T-helper 22 cell (primary cell): ENCODE measurements around the gene EYA3.

ENCODE experiments used
- DNase-seq: peaks from one replicate; pipeline ENCODE4 v3.0.0-alpha.2; 2020; ENCODE audit warnings: low read depth

The EYA3 gene

DNA sequence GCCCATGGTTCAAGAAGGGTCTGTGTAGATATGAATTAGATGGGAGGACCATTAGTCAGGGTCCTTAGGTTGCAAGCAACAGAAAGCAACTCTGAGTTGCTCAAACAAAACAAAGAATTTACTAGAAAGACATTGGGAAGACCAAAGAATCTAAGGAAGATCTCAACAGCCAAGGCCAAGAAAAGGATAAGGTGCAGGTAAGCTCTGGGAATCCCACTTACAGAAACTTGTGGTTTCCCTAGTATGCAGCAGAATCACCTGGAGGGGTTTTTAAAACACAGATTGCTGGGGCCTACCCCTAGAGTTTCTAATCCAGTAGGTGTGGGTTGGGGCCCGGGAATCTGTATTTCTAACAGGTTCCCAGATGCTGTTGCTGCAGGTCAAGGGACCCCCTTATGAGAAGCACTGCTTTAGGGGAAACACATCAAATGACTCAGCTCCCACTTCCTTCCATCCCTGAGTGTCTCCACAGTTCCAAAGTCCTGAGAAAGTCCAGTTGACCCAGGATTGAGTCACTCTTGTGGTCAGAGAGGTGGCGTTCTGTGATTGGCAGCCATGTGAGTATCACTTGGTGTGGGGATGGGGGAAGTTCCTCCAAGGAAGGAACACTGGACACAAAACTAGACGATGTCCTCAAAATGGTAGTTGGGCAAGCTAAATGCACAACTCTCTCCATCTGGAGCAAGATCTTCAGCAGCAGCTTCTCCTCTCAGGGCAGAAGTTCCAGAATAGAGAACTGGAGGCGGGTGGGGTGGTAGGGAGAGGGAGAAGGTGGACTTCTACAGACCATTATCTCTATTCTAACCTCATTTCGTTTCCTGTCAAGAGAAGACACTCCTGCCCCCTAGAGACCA lies 24.2 kb upstream of the EYA3 start:
- no peak for DNase-seq

DNA sequence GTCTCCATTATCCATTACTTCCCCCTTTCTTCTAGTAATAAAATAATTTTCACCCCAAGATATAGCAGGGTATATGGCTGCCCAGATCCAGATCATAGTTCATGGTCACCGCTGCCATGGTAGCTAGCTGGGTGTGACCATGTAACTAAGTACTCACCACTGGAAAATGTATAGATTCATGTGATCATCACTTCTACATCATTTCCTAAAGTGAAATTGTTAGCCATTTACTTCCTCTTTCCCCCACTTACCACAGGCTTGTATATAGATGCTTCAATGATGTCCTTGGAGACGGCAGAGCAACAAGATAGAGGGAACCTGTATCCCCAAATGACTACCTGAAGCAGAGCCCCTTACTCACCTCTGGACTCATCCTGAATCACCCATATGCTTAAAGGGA lies 22.7 kb upstream of the EYA3 start:
- no peak for DNase-seq

DNA sequence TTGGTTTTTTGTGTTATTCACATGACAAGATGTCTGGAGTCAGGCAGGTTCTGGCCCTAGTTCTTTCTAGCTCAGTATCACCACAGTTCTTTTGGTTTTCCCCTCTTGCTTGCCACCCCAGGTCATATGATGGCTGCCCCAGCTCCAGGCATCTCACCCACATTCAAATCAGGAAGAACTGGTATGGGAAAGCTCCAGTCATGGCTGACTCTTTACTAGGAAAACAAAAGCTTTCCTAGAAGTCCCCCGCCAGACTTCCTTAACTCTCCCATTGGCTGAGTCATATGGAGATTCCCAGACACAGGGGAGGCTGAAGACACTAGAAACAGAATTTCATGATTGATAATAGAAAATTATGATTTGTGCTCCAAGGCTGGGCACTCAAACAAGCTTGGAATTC lies 22.1 kb upstream of the EYA3 start:
- no peak for DNase-seq

- no peak for DNase-seq
Measured at GRCh38 chr1:28109639-28110038, 21.2 kb upstream of the EYA3 start.

DNA sequence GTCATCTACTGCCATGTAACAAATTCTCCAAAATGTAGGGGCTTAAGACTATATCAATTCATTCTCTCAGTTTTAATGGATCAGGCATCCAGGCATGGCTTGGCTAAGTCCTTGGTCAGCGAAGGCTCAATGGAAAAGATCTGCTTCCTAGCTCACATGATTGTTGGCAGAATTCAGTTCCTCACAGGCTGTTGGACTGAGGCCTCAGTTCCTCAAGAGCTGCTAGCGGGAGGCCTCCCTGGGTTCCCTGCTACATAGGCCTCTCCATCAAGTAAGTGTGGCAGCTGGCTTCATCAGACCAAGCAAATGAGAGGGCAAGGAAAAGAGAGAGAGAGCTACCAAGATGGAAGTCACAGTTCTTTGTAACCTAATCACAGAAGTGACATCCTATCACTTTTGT lies 19.6 kb upstream of the EYA3 start:
- DNase-seq, result no peak

- DNase-seq, result no peak
Measured at GRCh38 chr1:28104866-28105467, 16.6 kb upstream of the EYA3 start.

- DNase-seq, result no peak
Measured at GRCh38 chr1:28102189-28102588, 13.8 kb upstream of the EYA3 start.

- no peak for DNase-seq
Measured at GRCh38 chr1:28099050-28099769, 10.8 kb upstream of the EYA3 start.

- no peak for DNase-seq
Measured at GRCh38 chr1:28097100-28097472, 8.7 kb upstream of the EYA3 start.

DNA sequence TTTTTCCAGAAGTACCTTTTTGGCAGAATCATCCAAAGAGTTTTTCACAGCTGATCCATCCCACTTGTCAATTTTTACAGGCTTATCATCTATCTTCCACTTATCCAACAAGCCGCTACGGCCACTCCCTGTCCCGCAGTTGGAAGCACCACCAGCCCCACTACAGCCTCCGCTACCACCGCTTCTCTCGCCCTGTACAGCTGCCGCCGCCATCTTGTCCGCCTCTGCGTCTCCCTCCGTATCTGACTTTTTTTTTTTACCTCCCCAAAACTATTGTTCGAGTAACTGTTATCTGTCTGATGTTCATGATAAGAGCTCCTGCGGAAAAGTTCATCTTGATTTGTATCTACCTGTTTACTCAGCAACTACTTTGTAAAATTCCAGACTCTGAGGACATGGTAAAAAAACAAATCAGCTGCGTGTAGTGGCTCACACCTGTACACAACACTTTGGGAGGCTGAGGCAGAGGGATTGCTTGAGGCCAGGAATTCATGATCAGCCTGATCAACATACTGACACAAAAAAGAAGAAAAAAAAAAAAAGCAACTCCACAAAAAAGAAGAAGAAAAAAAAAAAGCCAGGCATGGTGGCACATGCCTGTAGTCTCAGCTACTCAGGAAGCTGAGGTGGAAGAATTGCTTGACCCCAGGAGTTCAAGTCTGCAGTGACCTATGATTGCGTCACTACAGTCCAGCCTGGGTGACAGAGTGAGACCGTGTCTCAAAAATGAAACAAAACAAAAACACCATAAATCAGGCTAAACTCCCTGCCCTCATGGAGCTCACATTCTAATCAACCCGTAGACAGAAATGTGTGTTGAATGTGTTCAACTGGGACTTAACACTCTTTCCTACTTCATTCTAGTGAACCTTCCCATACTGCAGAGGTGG lies 8.0 kb upstream of the EYA3 start:
- no peak for DNase-seq

- peak; percentile 48 for DNase-seq
Measured at GRCh38 chr1:28091043-28091781, 2.8 kb upstream of the EYA3 start.

DNA sequence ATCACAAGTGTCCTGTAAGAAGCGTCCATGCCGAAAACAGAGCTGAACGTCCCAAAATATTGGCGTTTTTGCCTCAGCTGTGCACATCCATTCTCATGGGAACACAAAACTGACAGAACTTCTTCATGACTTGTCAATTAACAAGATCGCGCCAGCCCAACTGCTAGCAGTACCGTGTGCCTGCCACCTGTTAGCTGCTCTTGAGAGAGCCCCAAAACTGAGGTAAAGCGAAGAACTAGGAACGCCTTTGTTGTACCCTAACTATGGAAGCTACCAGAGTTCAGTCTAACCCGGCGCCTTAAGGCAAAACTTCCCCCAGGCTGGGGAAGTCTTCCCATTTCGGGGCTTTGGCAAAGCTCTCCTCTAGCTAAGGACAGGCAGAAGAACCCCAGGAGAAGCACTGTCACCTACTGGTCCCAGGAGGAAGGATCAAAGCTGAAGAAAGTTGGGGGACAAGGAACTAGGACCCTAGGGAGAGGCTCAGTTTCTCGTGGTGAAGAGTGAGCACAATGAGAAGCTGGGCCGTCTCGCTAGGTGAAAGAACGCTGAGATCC lies 719 bp downstream of the EYA3 start:
- DNase-seq, result no peak

GRCh38 chr1:28086651-28087050 lies 1.8 kb downstream of the EYA3 start:
- DNase-seq, result no peak

DNA sequence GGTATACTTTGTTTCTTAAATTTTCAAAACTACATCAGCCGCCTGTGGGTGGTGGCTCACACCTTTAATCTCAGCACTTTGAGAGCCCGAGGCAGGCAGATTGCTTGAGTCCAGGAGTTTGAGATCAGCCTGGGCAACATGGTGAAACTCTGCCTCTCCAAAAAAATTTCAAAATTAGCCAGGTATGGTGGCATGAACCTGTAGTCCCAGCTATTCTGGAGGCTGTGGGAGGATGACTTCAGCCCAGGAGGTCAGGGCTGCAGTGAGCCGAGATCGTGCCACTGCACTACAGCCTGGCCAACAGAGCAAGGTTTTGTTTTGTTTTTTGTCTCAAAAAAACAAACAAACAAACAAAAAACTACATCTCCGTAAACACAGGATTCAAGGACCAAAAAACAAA lies 3.3 kb downstream of the EYA3 start:
- DNase-seq, result no peak

GRCh38 chr1:28083876-28084275 lies 4.5 kb downstream of the EYA3 start:
- no peak for DNase-seq

GRCh38 chr1:28078680-28079626 lies 9.5 kb downstream of the EYA3 start:
- DNase-seq, result no peak

DNA sequence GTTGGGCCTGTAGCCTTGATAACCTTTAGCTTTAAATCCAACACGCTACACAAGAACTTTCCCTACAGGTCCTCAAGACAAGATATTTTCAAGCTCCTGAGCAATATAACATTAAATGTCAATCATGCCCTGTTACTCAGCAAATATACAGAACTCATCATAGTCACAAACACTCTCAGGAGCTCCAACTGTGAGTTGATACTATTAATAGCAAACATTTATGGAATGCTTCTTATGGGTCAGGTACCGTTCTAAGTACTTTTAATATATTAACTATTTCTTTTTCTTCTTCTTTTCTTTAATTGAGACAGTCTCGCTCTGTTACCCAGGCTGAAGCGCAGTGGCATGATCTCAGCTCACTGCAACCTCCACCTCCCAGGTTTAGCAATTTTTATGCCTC lies 10.1 kb downstream of the EYA3 start:
- no peak for DNase-seq

- DNase-seq, result no peak
Measured at GRCh38 chr1:28074892-28075511, 13.4 kb downstream of the EYA3 start.

- DNase-seq, result no peak
Measured at GRCh38 chr1:28073867-28074266, 14.5 kb downstream of the EYA3 start.

DNA sequence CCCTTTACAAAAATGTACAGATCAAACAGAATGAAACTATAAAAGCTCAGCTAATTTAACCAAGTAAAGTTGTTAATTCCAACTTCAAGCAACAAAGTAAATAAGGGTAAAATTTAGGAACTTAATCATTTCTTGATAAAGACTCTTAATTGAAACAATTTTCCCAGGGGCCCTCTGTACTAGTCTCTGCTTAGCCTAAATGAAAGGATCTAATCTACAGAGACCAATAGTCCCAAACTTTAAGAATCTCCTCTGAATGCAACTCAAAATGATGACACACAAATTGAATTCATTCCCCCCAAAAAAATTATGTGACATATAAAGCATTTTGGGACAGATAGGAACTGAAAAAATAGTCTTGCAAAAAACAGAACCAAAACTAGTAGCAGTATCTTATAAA lies 16.6 kb downstream of the EYA3 start:
- DNase-seq, result no peak
